C4-2B (cell line): ENCODE measurements around the gene KRT40.

ENCODE experiments used
- H3K27ac ChIP-seq: fragments of 450-650 bp; 2 replicates; pipeline ENCODE4 v1.5.1; 2017
- CTCF ChIP-seq: fragments of 450-650 bp; conservative IDR thresholded peaks from 2 replicates; pipeline ENCODE4 v1.5.1; 2017; ENCODE audit warnings: mild to moderate bottlenecking
- ZFX ChIP-seq: fragments of 450-650 bp; IDR thresholded peaks from 2 replicates; pipeline ENCODE4 v1.6.1; 2017

Gene KRT40

GRCh38 chr17:40963838-40964237 lies 20.3 kb downstream of the KRT40 start:
- TF ChIP-seq CTCF (peak; percentile 88), ZFX (no peak)
- no peak overlapping the region for H3K27ac ChIP-seq

- no peak overlapping the region for H3K27ac ChIP-seq
- TF ChIP-seq ZFX (no peak), CTCF (no peak)
These were observed 22.0 kb downstream of the KRT40 start for GRCh38 chr17:40962059-40962561.

DNA sequence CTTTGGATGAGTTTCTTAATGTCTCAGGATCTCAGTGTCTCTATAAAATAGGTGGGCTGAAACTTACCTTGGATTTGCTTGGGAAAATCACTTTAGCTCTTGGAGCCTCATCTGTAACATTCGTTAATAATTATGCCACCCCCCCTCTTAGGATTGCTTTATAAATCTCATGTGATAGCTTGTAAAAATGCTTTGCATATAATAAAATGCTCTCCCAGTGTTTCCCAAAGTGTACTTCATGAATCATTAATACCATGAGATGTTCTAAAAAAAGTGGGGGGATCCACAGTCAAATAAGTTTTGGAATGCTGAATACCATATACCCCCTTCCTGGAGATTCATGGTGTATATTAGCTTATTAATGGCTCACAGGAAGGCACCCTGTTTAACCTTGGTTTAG lies 22.5 kb downstream of the KRT40 start:
- H3K27ac ChIP-seq: no peak overlapping the region
- TF ChIP-seq ZFX (no peak), CTCF (no peak)

DNA sequence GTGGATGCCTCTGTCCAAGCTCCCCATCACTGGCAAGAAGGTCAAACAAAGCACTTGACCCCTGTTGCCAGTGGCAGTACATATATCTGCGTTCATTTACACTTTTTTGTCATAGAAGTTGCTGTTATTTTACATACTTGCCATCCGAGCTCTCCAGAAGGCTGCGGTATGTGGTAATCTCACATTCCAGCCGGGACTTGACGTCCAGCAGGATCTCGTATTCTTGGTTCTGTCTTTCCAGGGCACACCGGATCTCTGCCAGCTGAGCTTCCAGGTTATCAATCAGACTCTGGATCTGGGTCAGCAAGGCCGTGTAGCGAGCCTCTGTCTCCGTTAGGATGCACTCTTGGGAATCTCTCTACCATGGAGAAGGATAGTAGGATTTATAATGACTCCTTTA lies 24.0 kb downstream of the KRT40 start:
- H3K27ac ChIP-seq: no peak overlapping the region
- TF ChIP-seq CTCF (no peak), ZFX (no peak)

DNA sequence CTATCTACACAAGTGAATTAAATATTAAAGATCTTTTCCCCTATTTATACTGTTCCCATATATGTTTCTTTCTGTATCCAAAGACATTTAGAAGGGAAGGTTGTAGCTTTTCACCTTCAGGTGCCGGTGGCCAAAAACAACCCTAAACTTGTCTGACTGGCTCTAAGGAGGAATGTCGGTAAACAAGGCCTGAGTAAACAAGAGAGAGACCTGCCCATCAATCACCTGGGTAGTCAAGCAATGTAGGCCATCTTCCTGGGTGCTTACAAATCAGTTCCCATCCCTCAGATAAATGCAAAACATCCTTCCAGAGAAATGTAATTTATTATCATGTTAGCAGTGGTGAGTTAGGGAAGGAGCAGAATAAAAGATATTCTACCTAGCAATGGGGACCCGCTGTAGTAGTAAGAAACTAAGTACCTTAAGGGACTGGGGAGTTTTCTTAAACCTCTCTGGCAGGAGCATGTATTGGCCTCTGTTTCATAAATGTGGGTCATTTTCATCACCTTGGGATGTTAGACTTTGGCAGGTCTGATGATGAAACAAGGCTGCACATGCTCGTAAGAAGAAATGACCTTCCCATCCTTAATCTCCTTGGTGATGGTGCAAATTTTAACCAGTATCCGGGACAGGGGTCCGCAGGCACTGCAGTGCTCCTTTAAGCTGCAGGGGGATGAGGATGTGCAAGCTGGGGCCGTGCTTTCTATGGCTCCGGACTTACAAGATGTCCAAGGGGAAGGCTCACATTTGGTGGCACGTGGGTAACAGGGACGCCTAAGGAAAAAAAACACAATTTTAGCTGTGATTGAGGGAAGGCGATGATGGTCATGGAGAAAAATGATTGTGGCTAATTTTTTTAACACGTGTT lies 25.8 kb downstream of the KRT40 start:
- TF ChIP-seq ZFX: no peak
- TF ChIP-seq CTCF: no peak

DNA sequence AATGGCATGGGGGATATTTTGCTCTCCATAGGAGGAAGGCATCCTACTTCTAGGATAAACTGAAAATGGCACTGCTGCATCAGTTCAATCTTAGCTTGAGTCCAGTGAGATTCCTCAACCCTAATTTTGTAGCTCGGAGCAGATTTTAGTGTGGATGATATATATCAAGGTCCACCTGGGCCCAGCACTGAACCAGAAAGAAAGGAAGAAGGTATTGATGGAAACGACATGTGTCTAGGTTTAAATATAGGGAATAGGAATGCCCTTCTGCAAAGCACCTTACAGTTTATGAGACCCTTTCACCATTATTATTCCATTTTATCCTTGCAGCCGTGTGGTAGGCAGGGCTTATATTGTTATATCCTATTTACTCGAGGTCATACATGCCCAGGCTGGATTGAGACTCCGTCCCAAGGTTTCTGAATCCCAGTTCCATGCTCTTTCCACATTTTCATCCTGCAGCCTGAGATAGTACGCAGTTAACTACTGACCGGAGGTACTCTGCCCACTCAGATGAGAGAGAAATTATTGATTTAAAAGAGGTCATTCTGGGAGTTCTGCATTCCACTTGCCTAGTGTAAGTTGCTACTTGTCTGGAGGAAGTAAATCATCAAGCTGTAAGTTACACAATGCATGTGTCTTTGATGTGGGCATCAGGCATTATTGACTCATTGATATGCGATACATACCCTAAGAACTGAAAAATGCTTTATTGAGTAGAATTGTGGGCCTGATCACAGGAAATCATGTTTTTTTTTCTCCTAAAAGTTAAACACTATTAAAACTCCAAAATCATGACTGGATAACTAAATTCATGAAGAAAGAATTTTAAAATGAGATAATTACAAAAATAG lies 27.5 kb downstream of the KRT40 start:
- TF ChIP-seq CTCF (no peak), ZFX (no peak)
- no peak overlapping the region for H3K27ac ChIP-seq

More for the DNA sequence above, 25.8 kb downstream of the KRT40 start:
- peak overlapping the region; percentile 57 for H3K27ac ChIP-seq

DNA sequence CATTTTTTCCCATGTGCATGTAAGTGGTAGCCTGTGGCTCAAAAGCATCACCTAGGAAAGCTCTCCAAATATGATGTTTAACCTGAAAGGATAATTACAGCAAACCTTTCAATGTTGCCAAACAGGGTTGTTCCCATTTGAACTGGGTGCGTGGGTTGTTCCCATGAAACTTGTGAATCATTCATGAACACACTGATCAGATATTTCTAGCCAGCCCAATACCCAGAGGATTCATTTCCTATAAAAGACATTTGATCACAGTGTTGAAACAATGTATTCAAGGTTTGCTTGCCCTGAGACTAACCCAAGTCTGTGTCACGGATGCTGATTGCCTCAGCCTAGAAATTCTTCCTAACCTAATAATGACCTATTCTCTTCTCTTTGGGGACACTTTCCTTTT lies 30.2 kb downstream of the KRT40 start:
- TF ChIP-seq CTCF (no peak), ZFX (no peak)
- H3K27ac ChIP-seq: no peak overlapping the region
